ENCODE results near the gene PROX2. TPM values are rescaled to one million over a fixed set of nuclear protein-coding genes. Genes with fewer than 3 reads are reported as not detected.

The PROX2 gene
- total and polyA plus RNA-seq, 2 donors (not counting 3 experiments of a cell fraction or from before 2014, with no cell fraction given): 0.01 TPM; not detected in 1

GRCh38 chr14:74843653-74844052, 32.3 kb downstream of the PROX2 start:
- no peaks in the 10 kb centered on the region for H4K20me1 ChIP-seq (replicated peaks; ENCODE audit: control insufficient read depth, extremely low read depth, insufficient read depth, low read length)
- no peak overlapping the region for H3K27ac ChIP-seq (ENCODE audit: insufficient read depth, low read depth, low read length)
- ChIA-PET POLR2A (no interaction called here), CTCF (interaction anchor here (0.9 kb wide), 1 partner anchor 16 kb away, joined by 3 read pairs; no protein-coding TSS in a partner anchor)
- H3K9me3 ChIP-seq (replicated peaks; ENCODE audit: control insufficient read depth, insufficient read depth, low read length): no peaks in the 10 kb centered on the region
- peaks cover 0 to 4% of the 10 kb centered on the region in 2 experiments for H3K36me3 ChIP-seq (ENCODE audit: control insufficient read depth in 2 of 2, extremely low read depth in 1 of 2, insufficient read depth in 2 of 2, low read length in 2 of 2)
- no peak overlapping the region for H3K4me3 ChIP-seq (replicated peaks in 1 of 3; ENCODE audit: insufficient read depth in 1 of 3, low read depth in 1 of 3, low read length in 3 of 3)
- H3K4me1 ChIP-seq (ENCODE audit: control insufficient read depth, extremely low read depth, insufficient read depth, low read length): no peaks in the 10 kb centered on the region
- no peak overlapping the region for H2AFZ ChIP-seq (ENCODE audit: low read depth, low read length)
- no TSS peak for BruUV-seq (replicated peaks)
- H3K9ac ChIP-seq (replicated peaks; ENCODE audit: extremely low read depth, insufficient read depth, low read length): no peak overlapping the region
- TF ChIP-seq FOS (IDR thresholded peaks at IDR 0.05; ENCODE audit: borderline replicate concordance, insufficient read depth, low read length) (no peak), MYC (IDR thresholded peaks at IDR 0.05; ENCODE audit: low read depth, low read length) (no peak), CTCF (IDR thresholded peaks at IDR 0.05; ENCODE audit: extremely low read depth in 1 of 2, insufficient read depth in 1 of 2, low read depth in 1 of 2, low read length in 2 of 2) (no peak), GATA2 (IDR thresholded peaks at IDR 0.05; ENCODE audit: insufficient read depth, insufficient read length, low read depth, low read length) (no peak), POLR2A (IDR thresholded peaks at IDR 0.05; ENCODE audit: low read depth, low read length) (no peak), JUN (IDR thresholded peaks at IDR 0.05; ENCODE audit: borderline replicate concordance, insufficient read depth, insufficient read length, low read depth) (no peak), POLR2AphosphoS5 (IDR thresholded peaks at IDR 0.05; ENCODE audit: insufficient read depth, low read depth, low read length) (no peak), EZH2 (IDR thresholded peaks at IDR 0.05; ENCODE audit: borderline replicate concordance, low read depth, low read length, severe bottlenecking) (no peak)
- TF ChIP-seq, protein P1, sequence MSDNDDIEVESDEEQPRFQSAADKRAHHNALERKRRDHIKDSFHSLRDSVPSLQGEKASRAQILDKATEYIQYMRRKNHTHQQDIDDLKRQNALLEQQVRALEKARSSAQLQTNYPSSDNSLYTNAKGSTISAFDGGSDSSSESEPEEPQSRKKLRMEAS (IDR thresholded peaks at IDR 0.05; ENCODE audit: insufficient read depth, insufficient read length): no peak
- FAIRE-seq: no peak
- H3K27me3 ChIP-seq (ENCODE audit: control insufficient read depth in 2 of 2, insufficient read depth in 2 of 2, low read length in 2 of 2): no peaks in the 10 kb centered on the region
- intact Hi-C loops (cut with micrococcal nuclease): no loop called here
- H3K9me1 ChIP-seq (replicated peaks; ENCODE audit: control insufficient read depth, extremely low read depth, insufficient read depth, low read length): no peaks in the 10 kb centered on the region
- no peak for DNase-seq (ENCODE audit: low read depth, low spot score)
- no peak overlapping the region for H3K4me2 ChIP-seq (ENCODE audit: insufficient read depth, low read length)
- no peaks in the 10 kb centered on the region for H3K79me2 ChIP-seq (ENCODE audit: control insufficient read depth, insufficient read depth, low read length)
- dilution Hi-C loops (cut with MboI; ENCODE audit: extremely low pct_ligation_motif_present, low sequenced_read_pairs): no loop called here
